CD14-positive monocyte (primary cell): ENCODE measurements around the gene SMAD1. TPM values are rescaled to one million over a fixed set of nuclear protein-coding genes. Genes with fewer than 3 reads are reported as not detected.
"Not testable (repeated sequence)": the region's sequence is repeated elsewhere in the genome, so short reads cannot be mapped to it uniquely, and the experiment has no call there.

ENCODE experiments used
- DNase-seq, 3 donors: peaks; one replicate each; pipeline ENCODE4 v3.0.0-alpha.2; 2011 to 2022
- H2AFZ ChIP-seq: 2 replicates; pipeline ENCODE4 v1.6.0; 2012; ENCODE audit warnings: mild to moderate bottlenecking, low read depth, low read length, inconsistent platforms; ENCODE audit not compliant: insufficient read depth, poor library complexity, severe bottlenecking
- H3K27ac ChIP-seq, 2 donors: 1 replicate in 1 of 2; 2 replicates in 1 of 2; pipeline ENCODE4 v1.5.1; 2012 to 2013; ENCODE audit warnings: low read length in 2 of 2, control low read depth in 1 of 2, inconsistent platforms in 1 of 2, low read depth in 1 of 2, mild to moderate bottlenecking in 1 of 2
- H3K27me3 ChIP-seq, 2 donors: one replicate each; pipeline versions ENCODE4 v1.6.0 to v1.6.1; 2011 to 2013; ENCODE audit warnings: low read length in 2 of 2; ENCODE audit not compliant: control insufficient read depth in 2 of 2, insufficient read depth in 2 of 2
- H3K36me3 ChIP-seq, 2 donors: replicated peaks in 1 of 2; 1 replicate in 1 of 2; 2 replicates in 1 of 2; pipeline versions ENCODE4 v1.5.1 to v1.6.1; 2012 to 2013; ENCODE audit warnings: low read length in 2 of 2, control low read depth in 1 of 2, inconsistent platforms in 1 of 2, mild to moderate bottlenecking in 1 of 2; ENCODE audit not compliant: insufficient read depth in 2 of 2, control insufficient read depth in 1 of 2
- H3K4me1 ChIP-seq, 2 donors: 1 replicate in 1 of 2; 2 replicates in 1 of 2; pipeline versions ENCODE4 v1.5.1 to v1.6.1; 2012 to 2013; ENCODE audit warnings: low read length in 2 of 2, control low read depth in 1 of 2, inconsistent platforms in 1 of 2, mild to moderate bottlenecking in 1 of 2, moderate library complexity in 1 of 2; ENCODE audit not compliant: insufficient read depth in 2 of 2, control insufficient read depth in 1 of 2
- H3K4me2 ChIP-seq: replicated peaks from 2 replicates; pipeline ENCODE3; 2012; ENCODE audit warnings: low read length, moderate library complexity, mild to moderate bottlenecking; ENCODE audit not compliant: poor library complexity, severe bottlenecking; ENCODE audit errors: extremely low read depth
- H3K4me3 ChIP-seq, 3 experiments: fragments of 200-600 bp in 1 of 3; sonication (generic) in 1 of 3; replicated peaks in 1 of 3; 1 replicate in 2 of 3; 2 replicates in 1 of 3; pipeline ENCODE4 v1.5.1; 2011 to 2013; ENCODE audit warnings: low read length in 3 of 3, mild to moderate bottlenecking in 3 of 3, control low read depth in 2 of 3, low read depth in 2 of 3, inconsistent platforms in 1 of 3, moderate library complexity in 1 of 3
- H3K79me2 ChIP-seq: 2 replicates; pipeline ENCODE4 v1.6.0; 2012; ENCODE audit warnings: mild to moderate bottlenecking, control low read depth, inconsistent platforms, low read length, moderate library complexity; ENCODE audit not compliant: insufficient read depth
- H3K9ac ChIP-seq: 2 replicates; pipeline ENCODE4 v1.6.0; 2017; ENCODE audit warnings: low read length, mild to moderate bottlenecking; ENCODE audit not compliant: insufficient read depth, poor library complexity, severe bottlenecking
- H3K9me3 ChIP-seq, 2 donors: replicated peaks in 1 of 2; 1 replicate in 1 of 2; 2 replicates in 1 of 2; pipeline versions ENCODE4 v1.5.1 to v1.6.1; 2012 to 2013; ENCODE audit warnings: low read length in 2 of 2, control low read depth in 1 of 2; ENCODE audit not compliant: control insufficient read depth in 1 of 2, insufficient read depth in 1 of 2
- H4K20me1 ChIP-seq: 2 replicates; pipeline ENCODE4 v1.6.0; 2012; ENCODE audit warnings: mild to moderate bottlenecking, low read length, control low read depth, moderate library complexity; ENCODE audit not compliant: insufficient read depth
- H3K27ac Mint-ChIP-seq, 7 donors: one replicate each; pipeline ENCODE4 v1.8.0; 2020; ENCODE audit warnings: mild to moderate bottlenecking in 7 of 7, mixed read lengths in 7 of 7, moderate library complexity in 6 of 7, inconsistent platforms in 2 of 7
- H3K27me3 Mint-ChIP-seq, 3 donors: one replicate each; pipeline ENCODE4 v1.8.0; 2021 to 2022; ENCODE audit warnings: low read depth in 3 of 3, mild to moderate bottlenecking in 3 of 3, mixed read lengths in 3 of 3, moderate library complexity in 3 of 3, inconsistent platforms in 1 of 3
- H3K36me3 Mint-ChIP-seq, 2 donors: one replicate each; pipeline ENCODE4 v1.8.0; 2020; ENCODE audit warnings: mixed read lengths in 2 of 2, inconsistent platforms in 1 of 2, mild to moderate bottlenecking in 1 of 2
- H3K4me1 Mint-ChIP-seq: one replicate; pipeline ENCODE4 v1.8.0; 2020; ENCODE audit warnings: mild to moderate bottlenecking, mixed read lengths
- H3K4me3 Mint-ChIP-seq, 2 donors: one replicate each; pipeline ENCODE4 v1.8.0; 2020; ENCODE audit warnings: mild to moderate bottlenecking in 2 of 2, mixed read lengths in 2 of 2, moderate library complexity in 1 of 2
- H3K9me3 Mint-ChIP-seq, 7 donors: one replicate each; pipeline ENCODE4 v1.8.0; 2020 to 2022; ENCODE audit warnings: mixed read lengths in 7 of 7, mild to moderate bottlenecking in 6 of 7, moderate library complexity in 6 of 7, inconsistent platforms in 2 of 7
- WGBS: methylation state at CpG from one replicate; pipeline ENCODE4 v1.1.5; 2013; ENCODE audit warnings: missing lambda C conversion rate; ENCODE audit not compliant: insufficient coverage; 5-methylcytosine and 5-hydroxymethylcytosine counted together
- intact Hi-C, 2 donors: fragments of 100-400 bp; cut with micrococcal nuclease; formaldehyde crosslinking; loops; one replicate each; pipeline versions ENCODE4 v1.15.0 to v1.15.1; 2023
- polyA plus RNA-seq, 3 donors: library from polyadenylated mRNA; depleted of rRNA in 1 of 3; unstranded in 2 of 3; stranded (reverse) in 1 of 3; fragments of 300-500 nt in 2 of 3; fragments of >200 nt in 1 of 3; fragmentation: Illumina TruSeq in 2 of 3; gene quantifications; 1 replicate in 2 of 3; 2 replicates in 1 of 3; pipeline ENCODE4 v1.2.3, GENCODE V29; 2012 to 2021
- TF ChIP-seq, protein P1 (sequence below): fragments of 200-600 bp; IDR thresholded peaks from one replicate; pipeline ENCODE4 v1.8.0; 2022; ENCODE audit warnings: antibody characterized with exemption, mild to moderate bottlenecking

SMAD1 gene
- polyA plus RNA-seq, 3 donors: 8.2 to 14.4 (median 8.7) TPM

DNA sequence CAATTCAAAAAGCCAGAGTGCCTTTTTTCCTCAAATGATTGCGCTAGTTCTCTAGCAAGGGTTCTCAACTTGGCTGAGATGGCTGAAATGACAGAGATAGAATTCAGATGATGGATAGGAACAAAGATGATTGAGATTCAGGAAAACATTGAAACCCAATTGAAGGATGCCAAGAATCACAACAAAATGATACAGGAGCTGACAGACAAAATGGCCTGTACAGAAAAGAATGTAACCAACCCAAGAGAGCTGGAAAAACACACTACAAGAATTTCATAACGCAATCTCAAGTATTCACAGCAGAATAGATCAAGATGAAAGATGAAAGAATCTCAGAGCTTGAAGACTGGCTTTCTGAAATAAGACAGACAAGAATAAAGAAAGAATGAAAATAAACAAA, 85.9 kb downstream of the SMAD1 start:
- TF ChIP-seq, protein P1, sequence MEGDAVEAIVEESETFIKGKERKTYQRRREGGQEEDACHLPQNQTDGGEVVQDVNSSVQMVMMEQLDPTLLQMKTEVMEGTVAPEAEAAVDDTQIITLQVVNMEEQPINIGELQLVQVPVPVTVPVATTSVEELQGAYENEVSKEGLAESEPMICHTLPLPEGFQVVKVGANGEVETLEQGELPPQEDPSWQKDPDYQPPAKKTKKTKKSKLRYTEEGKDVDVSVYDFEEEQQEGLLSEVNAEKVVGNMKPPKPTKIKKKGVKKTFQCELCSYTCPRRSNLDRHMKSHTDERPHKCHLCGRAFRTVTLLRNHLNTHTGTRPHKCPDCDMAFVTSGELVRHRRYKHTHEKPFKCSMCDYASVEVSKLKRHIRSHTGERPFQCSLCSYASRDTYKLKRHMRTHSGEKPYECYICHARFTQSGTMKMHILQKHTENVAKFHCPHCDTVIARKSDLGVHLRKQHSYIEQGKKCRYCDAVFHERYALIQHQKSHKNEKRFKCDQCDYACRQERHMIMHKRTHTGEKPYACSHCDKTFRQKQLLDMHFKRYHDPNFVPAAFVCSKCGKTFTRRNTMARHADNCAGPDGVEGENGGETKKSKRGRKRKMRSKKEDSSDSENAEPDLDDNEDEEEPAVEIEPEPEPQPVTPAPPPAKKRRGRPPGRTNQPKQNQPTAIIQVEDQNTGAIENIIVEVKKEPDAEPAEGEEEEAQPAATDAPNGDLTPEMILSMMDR: no peak
- DNase-seq: no peak
- Mint-ChIP-seq H3K27ac (no peak overlapping the region), H3K27me3 (peaks cover 1 to 3% (median 2%) of the 10 kb centered on the region in 3 donors), H3K4me3 (no peak overlapping the region), H3K9me3 (peaks cover 1 to 12% (median 5%) of the 10 kb centered on the region in 7 donors), H3K4me1 (no peaks in the 10 kb centered on the region), H3K36me3 (no peaks in the 10 kb centered on the region)
- Histone ChIP-seq H3K4me2 (no peak overlapping the region), H3K27ac (no peak overlapping the region), H3K27me3 (no peaks in the 10 kb centered on the region), H4K20me1 (no peaks in the 10 kb centered on the region), H3K9ac (no peak overlapping the region), H3K4me3 (no peak overlapping the region), H3K79me2 (no peaks in the 10 kb centered on the region), H2AFZ (no peak overlapping the region), H3K9me3 (no peaks in the 10 kb centered on the region), H3K36me3 (no peaks in the 10 kb centered on the region), H3K4me1 (no peaks in the 10 kb centered on the region)
- intact Hi-C loops: no loop called here
- no CpG with 5 or more reads among the region's 2 CpGs for WGBS

DNA sequence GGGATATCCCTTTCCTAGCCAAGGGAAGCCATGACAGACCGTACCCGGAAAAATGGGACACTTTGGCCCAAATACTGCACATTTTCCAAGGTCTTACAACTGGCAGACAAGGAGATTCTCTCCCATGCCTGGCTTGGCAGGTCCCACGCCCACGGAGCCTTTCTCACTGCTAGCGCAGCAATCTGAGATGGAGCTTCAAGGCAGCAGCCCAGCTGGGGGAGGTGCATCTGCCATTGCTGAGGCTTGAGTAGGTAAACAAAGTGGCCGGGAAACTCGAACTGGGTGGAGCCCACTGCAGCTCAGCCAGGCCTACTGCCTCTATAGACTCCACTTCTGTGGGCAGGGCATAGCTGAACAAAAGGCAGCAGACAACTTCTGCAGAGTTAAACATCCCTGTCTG, 92.9 kb downstream of the SMAD1 start:
- H3K27me3 Mint-ChIP-seq, H3K27ac ChIP-seq, H3K27me3 ChIP-seq, H2AFZ ChIP-seq, H3K9ac ChIP-seq, H3K36me3 Mint-ChIP-seq, intact Hi-C loops, H3K4me3 ChIP-seq, H3K4me2 ChIP-seq, H3K79me2 ChIP-seq, H4K20me1 ChIP-seq, H3K4me1 Mint-ChIP-seq, H3K4me1 ChIP-seq, H3K27ac Mint-ChIP-seq, H3K4me3 Mint-ChIP-seq, H3K36me3 ChIP-seq, H3K9me3 ChIP-seq, DNase-seq: not testable (repeated sequence)
- peaks cover 3 to 13% (median 7%) of the 10 kb centered on the region in 7 donors for H3K9me3 Mint-ChIP-seq
- 93% methylated on average over 7 of the region's 7 CpGs for WGBS
